ENCODE data around the gene KNOP1. TPM values are rescaled to one million over a fixed set of nuclear protein-coding genes. Genes with fewer than 3 reads are reported as not detected.

Gene KNOP1
- total RNA-seq, 2 donors from 2014 or later: 8.5 to 9.1 TPM

DNA sequence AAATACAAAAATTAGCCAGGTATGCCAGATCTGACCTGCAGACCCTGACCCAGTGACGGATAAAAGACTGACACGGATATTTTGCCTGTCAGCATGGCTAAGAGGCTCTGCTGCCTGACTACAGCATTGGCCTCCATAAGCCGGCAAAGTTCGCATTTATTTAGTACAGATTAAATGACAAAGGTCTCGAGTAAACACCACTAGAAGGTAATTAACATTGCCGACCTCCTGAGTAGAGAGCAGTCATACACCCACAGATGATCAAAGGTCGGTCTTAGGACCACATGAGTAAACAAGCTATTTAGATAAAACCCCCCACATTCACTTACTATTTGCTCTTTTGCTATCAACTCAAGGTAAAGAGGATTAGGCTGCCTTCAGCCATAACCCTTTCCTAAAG, 55.7 kb downstream of the KNOP1 start:
- DNase-seq (no peak), ATAC-seq (no peak)
- intact Hi-C loops (cut with DNase I): no loop called here

DNA sequence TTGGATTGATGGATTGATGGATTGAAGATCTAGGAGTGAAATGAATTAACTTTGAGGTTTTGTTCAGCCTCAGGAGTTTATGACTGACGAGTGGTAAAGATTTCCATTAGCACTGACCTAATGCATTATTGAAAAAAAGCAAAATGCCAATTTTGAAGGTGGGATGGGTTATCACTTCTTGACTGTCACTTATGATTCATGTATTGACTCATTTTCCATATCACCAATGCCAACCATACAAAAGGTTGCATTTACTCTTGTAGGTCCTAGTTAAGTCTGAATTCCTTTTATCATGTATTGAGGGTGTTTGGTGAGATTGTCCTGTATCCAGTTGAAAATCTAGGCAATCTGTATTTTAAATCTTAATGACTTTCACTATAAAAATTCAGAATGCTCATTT, 57.6 kb downstream of the KNOP1 start:
- intact Hi-C loops (cut with DNase I): no loop called here

DNA sequence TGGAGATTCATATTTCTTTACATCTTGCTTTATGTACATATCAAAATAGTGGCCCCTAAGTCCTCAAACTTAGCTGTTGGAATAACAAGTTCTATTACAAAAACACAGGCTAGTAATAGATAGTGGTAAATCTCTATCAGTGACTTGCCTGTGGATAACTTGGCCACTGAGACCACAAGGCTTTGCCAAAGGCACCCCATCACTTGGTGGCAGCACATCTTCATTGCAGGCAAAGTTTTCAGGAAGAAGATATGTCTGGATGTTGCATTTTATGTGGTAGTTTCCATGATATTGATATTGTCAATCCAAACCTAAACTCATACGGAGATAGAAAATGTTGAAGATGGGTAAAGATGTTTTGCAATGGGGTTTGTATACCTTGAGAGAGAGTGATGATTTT, 58.5 kb downstream of the KNOP1 start:
- DNase-seq (no peak), ATAC-seq (no peak)
- intact Hi-C loops (cut with DNase I): no loop called here

More for the DNA sequence above, 57.6 kb downstream of the KNOP1 start:
- DNase-seq: no peak
- ATAC-seq: no peak

DNA sequence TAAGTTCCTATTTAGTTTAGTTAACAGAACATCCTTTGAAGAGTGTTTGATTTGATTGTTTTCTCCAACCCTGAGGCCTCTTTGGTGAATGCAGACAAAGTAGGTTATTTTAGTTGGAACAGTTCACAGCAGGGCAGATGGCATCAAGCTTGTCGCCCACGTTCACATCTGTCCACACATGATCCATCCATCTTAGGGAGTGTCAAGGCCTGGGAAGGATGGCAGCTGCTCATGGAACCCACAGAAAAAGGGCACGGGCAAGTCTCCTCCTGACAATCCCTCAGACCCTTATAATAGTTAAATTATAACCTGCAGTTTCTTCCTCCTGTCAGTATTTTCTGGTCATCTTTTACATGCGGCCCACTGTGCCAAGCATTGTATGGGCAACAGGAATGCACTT, 60.2 kb downstream of the KNOP1 start:
- ATAC-seq (no peak), DNase-seq (no peak)
- intact Hi-C loops (cut with DNase I): no loop called here

DNA sequence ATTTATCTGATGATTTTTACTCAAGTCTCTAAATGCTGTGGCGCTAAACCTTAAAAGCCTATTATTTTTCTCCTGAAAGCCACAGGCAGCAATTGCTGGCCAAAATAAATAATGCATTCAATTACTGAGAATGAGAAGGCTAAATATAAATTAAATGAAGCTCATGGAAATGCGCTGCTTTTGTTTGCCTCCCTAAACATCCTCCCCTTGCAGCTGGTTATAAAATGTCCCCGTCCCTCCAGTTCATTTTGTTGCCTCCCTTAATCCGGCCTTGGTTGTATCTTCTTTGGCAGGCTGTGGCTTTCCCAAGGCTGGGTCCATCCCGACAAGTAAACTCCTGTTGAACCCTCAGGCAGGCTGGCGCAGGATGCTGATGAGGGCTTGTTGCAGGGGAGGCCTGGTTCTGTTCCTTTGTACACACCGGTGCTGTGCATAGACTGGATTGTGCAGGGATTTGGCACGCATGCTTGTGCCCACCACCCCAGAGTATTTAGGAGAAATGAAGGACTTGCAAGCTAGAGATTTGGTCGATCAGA, 62.7 kb downstream of the KNOP1 start:
- intact Hi-C loops (cut with DNase I): no loop called here
- DNase-seq (no peak), ATAC-seq (no peak)

DNA sequence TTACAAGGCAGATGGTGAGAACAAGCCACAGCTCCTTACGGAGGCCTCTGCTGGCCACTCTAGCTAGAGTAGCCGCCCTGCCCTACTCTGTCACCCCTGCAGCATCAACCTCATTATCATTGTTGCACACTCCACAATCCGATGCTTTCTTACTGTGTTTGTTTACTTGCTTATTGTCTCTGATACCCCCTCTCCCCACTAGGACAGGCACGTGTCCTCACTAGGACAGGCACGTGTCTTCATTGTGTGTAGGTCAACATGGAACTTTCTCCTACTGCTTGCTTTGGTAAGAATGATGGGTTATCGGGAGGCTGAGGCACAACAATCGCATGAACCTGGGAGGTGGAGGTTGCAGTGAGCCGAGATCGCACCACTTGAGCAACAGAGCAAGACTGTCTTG, 63.9 kb downstream of the KNOP1 start:
- no peak for ATAC-seq
- intact Hi-C loops (cut with DNase I): no loop called here
- no peak for DNase-seq

Other genes with a start within 250 kb of the KNOP1 start
- gene GDE1, start 196.1 kb downstream of the KNOP1 start, total RNA-seq: 10 to 100 TPM; 93.7 to 96.3 TPM
- 1 to 10 TPM; 7.9 to 9.3 TPM for gene CCP110, start 194.3 kb downstream of the KNOP1 start, total RNA-seq
- gene VPS35L, start 162.5 kb downstream of the KNOP1 start, total RNA-seq: 10 to 100 TPM; 31.3 to 34.3 TPM
- 1 to 10 TPM; 4.3 to 6.6 TPM for gene IQCK, start within 50 bp of the KNOP1 start, total RNA-seq
- gene GPRC5B, start 166.6 kb upstream of the KNOP1 start, total RNA-seq: 10 to 100 TPM; 58.1 to 66.3 TPM